Astrocyte (in vitro differentiated cells and primary cell): Measurements from ENCODE around the gene RANBP1. TPM values are rescaled to one million over a fixed set of nuclear protein-coding genes. Genes with fewer than 3 reads are reported as not detected.
A peak's percentile ranks its signal among the peaks of the same experiment; 100 is the strongest.

Experiments
- DNase-seq: peaks from one replicate; pipeline ENCODE4 v3.0.0-alpha.2; 2010; ENCODE audit warnings: low read depth
- FAIRE-seq: peaks from 2 replicates; lab custom pipeline; 2011; peaks lifted over from hg19 to GRCh38; lab: Jason Lieb, UNC
- H2AFZ ChIP-seq: 2 replicates; pipeline ENCODE4 v1.6.0; 2012; ENCODE audit warnings: low read depth, low read length, inconsistent platforms
- H3K27ac ChIP-seq: 2 replicates; pipeline ENCODE4 v1.5.1; 2011; ENCODE audit warnings: low read depth, low read length, inconsistent platforms
- H3K27me3 ChIP-seq: 2 replicates; pipeline ENCODE4 v1.6.0; 2011; ENCODE audit warnings: low read length, inconsistent platforms; ENCODE audit not compliant: insufficient read depth
- H3K36me3 ChIP-seq: 2 replicates; pipeline ENCODE4 v1.5.1; 2011; ENCODE audit warnings: low read length, inconsistent platforms; ENCODE audit not compliant: insufficient read depth
- H3K4me1 ChIP-seq: 2 replicates; pipeline ENCODE4 v1.5.1; 2011; ENCODE audit warnings: low read length, inconsistent platforms; ENCODE audit not compliant: insufficient read depth
- H3K4me2 ChIP-seq: 2 replicates; pipeline ENCODE4 v1.6.0; 2012; ENCODE audit warnings: low read length, inconsistent platforms
- H3K4me3 ChIP-seq: 2 replicates; pipeline ENCODE4 v1.5.1; 2011; ENCODE audit warnings: low read depth, mild to moderate bottlenecking, low read length, inconsistent platforms; ENCODE audit not compliant: insufficient read depth
- H3K79me2 ChIP-seq: 2 replicates; pipeline ENCODE4 v1.6.0; 2012; ENCODE audit warnings: mild to moderate bottlenecking, low read length, inconsistent platforms; ENCODE audit not compliant: insufficient read depth
- H3K9ac ChIP-seq: 2 replicates; pipeline ENCODE4 v1.6.0; 2012; ENCODE audit warnings: mild to moderate bottlenecking, low read length, inconsistent platforms
- H3K9me3 ChIP-seq: 2 replicates; pipeline ENCODE4 v1.5.1; 2012; ENCODE audit warnings: low read depth, mild to moderate bottlenecking, low read length, inconsistent platforms; ENCODE audit not compliant: insufficient read depth
- H4K20me1 ChIP-seq: 2 replicates; pipeline ENCODE4 v1.6.0; 2012; ENCODE audit warnings: low read length, inconsistent platforms; ENCODE audit not compliant: insufficient read depth
- H3K27ac Mint-ChIP-seq: one replicate; pipeline ENCODE4 v1.8.0; 2021; ENCODE audit warnings: mild to moderate bottlenecking, mixed read lengths; ENCODE audit not compliant: unreplicated experiment
- H3K27me3 Mint-ChIP-seq: one replicate; pipeline ENCODE4 v1.8.0; 2021; ENCODE audit warnings: low read depth, mixed read lengths; ENCODE audit not compliant: unreplicated experiment
- H3K36me3 Mint-ChIP-seq: one replicate; pipeline ENCODE4 v1.8.0; 2021; ENCODE audit warnings: low read depth, mixed read lengths; ENCODE audit not compliant: unreplicated experiment
- H3K4me1 Mint-ChIP-seq: one replicate; pipeline ENCODE4 v1.8.0; 2021; ENCODE audit warnings: low read depth, mixed read lengths; ENCODE audit not compliant: unreplicated experiment
- H3K4me3 Mint-ChIP-seq: one replicate; pipeline ENCODE4 v1.8.0; 2021; ENCODE audit warnings: mild to moderate bottlenecking, moderate library complexity, mixed read lengths; ENCODE audit not compliant: unreplicated experiment
- H3K9me3 Mint-ChIP-seq: one replicate; pipeline ENCODE4 v1.8.0; 2021; ENCODE audit warnings: mild to moderate bottlenecking, mixed read lengths; ENCODE audit not compliant: unreplicated experiment
- EZH2 ChIP-seq: IDR thresholded peaks from 2 replicates; pipeline ENCODE4 v1.6.1; 2012; ENCODE audit warnings: mild to moderate bottlenecking, low read length, inconsistent platforms; ENCODE audit not compliant: insufficient read depth
- total RNA-seq: library from RNA; stranded (reverse); gene quantifications from 2 replicates; pipeline ENCODE4 v1.2.1, GENCODE V29; 2021
- TF ChIP-seq, protein P1 (sequence below): IDR thresholded peaks from 2 replicates; pipeline ENCODE4 v1.5.1; 2011; ENCODE audit warnings: low read depth, mild to moderate bottlenecking, inconsistent platforms, low read length, moderate library complexity; ENCODE audit not compliant: insufficient read depth

Gene RANBP1
- total RNA-seq, 1 donor from 2014 or later = 164 TPM

DNA sequence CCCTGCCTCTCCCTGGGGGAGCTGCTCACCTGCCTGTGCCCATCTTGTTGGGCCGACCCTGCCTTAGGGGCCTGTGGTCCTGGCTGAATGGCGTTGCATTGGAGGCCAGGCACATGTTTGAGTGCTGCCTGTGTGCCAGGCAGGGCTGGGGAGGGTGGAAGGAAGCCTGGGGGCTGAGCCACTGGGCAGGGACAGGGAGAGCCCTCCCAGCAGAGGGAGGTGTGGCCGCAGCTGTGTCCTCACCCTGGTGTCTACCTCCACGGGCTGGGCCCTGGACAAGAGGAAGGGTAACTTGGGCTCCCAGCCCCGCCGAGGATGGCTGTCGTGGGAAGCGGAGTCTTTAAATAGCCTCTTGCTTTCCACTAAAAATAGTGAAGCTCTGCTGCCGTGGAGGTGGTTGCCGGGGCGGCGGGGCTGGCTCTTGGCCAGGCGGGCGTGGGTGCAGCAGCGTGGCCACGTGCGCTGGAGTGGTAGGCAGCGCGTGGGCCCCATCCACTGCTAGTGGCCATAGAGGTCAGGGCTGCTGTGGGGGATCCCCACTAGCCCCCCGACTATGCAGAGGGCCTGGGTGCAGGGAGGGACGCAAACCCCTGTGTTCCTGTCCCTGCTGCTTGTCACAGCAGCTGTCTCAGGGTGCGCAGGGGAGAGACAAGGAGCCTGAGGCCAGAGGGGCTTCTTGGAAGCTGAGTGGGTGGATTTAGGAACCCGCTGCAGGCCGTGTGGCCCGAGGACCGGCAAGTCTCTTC, 21.9 kb downstream of the RANBP1 start:
- H3K27ac Mint-ChIP-seq = no peak overlapping the region
- peaks cover 30% of the 10 kb centered on the region for H3K4me1 ChIP-seq
- no peak for TF ChIP-seq EZH2
- TF ChIP-seq, protein P1, sequence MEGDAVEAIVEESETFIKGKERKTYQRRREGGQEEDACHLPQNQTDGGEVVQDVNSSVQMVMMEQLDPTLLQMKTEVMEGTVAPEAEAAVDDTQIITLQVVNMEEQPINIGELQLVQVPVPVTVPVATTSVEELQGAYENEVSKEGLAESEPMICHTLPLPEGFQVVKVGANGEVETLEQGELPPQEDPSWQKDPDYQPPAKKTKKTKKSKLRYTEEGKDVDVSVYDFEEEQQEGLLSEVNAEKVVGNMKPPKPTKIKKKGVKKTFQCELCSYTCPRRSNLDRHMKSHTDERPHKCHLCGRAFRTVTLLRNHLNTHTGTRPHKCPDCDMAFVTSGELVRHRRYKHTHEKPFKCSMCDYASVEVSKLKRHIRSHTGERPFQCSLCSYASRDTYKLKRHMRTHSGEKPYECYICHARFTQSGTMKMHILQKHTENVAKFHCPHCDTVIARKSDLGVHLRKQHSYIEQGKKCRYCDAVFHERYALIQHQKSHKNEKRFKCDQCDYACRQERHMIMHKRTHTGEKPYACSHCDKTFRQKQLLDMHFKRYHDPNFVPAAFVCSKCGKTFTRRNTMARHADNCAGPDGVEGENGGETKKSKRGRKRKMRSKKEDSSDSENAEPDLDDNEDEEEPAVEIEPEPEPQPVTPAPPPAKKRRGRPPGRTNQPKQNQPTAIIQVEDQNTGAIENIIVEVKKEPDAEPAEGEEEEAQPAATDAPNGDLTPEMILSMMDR = no peak
- H3K4me3 ChIP-seq = no peak overlapping the region
- peaks cover 80% of the 10 kb centered on the region for H3K79me2 ChIP-seq
- peaks cover 25% of the 10 kb centered on the region for H3K4me1 Mint-ChIP-seq
- peak overlapping the region; percentile 22 for H3K4me2 ChIP-seq
- no peaks in the 10 kb centered on the region for H3K27me3 Mint-ChIP-seq
- no peak for FAIRE-seq
- H3K36me3 ChIP-seq = no peaks in the 10 kb centered on the region
- H2AFZ ChIP-seq = no peak overlapping the region
- H3K9ac ChIP-seq = peak overlapping the region; percentile 10
- H3K9me3 Mint-ChIP-seq = no peaks in the 10 kb centered on the region
- peaks cover 10% of the 10 kb centered on the region for H3K36me3 Mint-ChIP-seq
- no peaks in the 10 kb centered on the region for H3K9me3 ChIP-seq
- H4K20me1 ChIP-seq = peaks cover 76% of the 10 kb centered on the region
- no peak for DNase-seq
- no peaks in the 10 kb centered on the region for H3K27me3 ChIP-seq
- H3K4me3 Mint-ChIP-seq = no peak overlapping the region
- H3K27ac ChIP-seq = no peak overlapping the region

DNA sequence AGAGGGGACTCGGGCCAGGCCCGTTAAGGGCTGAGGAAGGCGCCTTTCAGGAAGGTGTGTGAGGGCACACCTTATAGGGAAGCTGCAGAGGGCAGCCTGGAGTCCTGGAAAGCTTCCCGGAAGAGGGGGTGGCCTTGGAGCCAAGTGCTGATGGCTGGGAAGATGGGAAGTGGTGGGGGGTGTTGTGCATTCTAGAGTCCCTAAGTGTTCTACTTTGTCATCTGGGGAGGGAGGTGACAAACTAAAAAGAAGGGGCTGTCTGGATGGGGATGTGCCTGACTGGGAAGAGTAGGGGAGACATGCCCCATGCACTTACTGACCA, 22.5 kb downstream of the RANBP1 start:
- peaks cover 27% of the 10 kb centered on the region for H3K4me1 ChIP-seq
- H3K27ac ChIP-seq = no peak overlapping the region
- Mint-ChIP-seq H3K9me3 (no peaks in the 10 kb centered on the region), H3K27me3 (no peaks in the 10 kb centered on the region), H3K4me3 (no peak overlapping the region), H3K36me3 (peaks cover 10% of the 10 kb centered on the region), H3K27ac (no peak overlapping the region), H3K4me1 (peaks cover 23% of the 10 kb centered on the region)
- no peaks in the 10 kb centered on the region for H3K9me3 ChIP-seq
- no peaks in the 10 kb centered on the region for H3K36me3 ChIP-seq
- peak overlapping the region; percentile 11 for H3K4me2 ChIP-seq
- H3K79me2 ChIP-seq = peaks cover 75% of the 10 kb centered on the region
- no peak overlapping the region for H3K4me3 ChIP-seq
- peaks cover 71% of the 10 kb centered on the region for H4K20me1 ChIP-seq
- no peaks in the 10 kb centered on the region for H3K27me3 ChIP-seq
- no peak for TF ChIP-seq EZH2
- TF ChIP-seq, protein P1 = no peak
- peak overlapping the region; percentile 10 for H3K9ac ChIP-seq
- FAIRE-seq (no peak), DNase-seq (no peak)
- no peak overlapping the region for H2AFZ ChIP-seq

DNA sequence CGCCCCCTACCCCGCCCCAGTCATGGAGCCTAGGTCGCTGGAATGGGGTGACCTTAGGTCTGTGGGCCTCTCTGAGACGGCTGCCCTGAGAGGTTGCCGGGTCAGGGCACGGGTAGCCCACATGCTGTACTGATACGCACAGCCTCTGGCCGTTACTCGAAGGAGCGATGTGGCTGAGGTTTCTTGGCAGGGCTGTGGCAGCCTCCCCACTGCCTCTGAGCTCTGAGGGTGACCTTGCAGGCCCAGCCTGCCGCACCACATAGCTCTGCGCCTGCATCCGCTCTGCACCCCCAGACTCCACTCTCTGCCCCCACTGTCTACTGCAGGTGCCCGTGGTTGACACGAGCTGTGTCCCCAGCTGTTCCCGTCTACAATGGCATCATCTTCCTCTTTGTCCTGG, 23.0 kb downstream of the RANBP1 start:
- H3K27ac ChIP-seq = no peak overlapping the region
- H3K79me2 ChIP-seq = peaks cover 71% of the 10 kb centered on the region
- Mint-ChIP-seq H3K27me3 (no peaks in the 10 kb centered on the region), H3K4me1 (peaks cover 20% of the 10 kb centered on the region), H3K27ac (peak overlapping the region; percentile 80), H3K4me3 (no peak overlapping the region), H3K9me3 (no peaks in the 10 kb centered on the region), H3K36me3 (peaks cover 7% of the 10 kb centered on the region)
- peaks cover 27% of the 10 kb centered on the region for H3K4me1 ChIP-seq
- no peaks in the 10 kb centered on the region for H3K36me3 ChIP-seq
- H2AFZ ChIP-seq = no peak overlapping the region
- FAIRE-seq (no peak), DNase-seq (no peak)
- no peaks in the 10 kb centered on the region for H3K9me3 ChIP-seq
- peaks cover 68% of the 10 kb centered on the region for H4K20me1 ChIP-seq
- H3K4me2 ChIP-seq = no peak overlapping the region
- H3K4me3 ChIP-seq = no peak overlapping the region
- H3K9ac ChIP-seq = no peak overlapping the region
- no peaks in the 10 kb centered on the region for H3K27me3 ChIP-seq
- TF ChIP-seq, protein P1 = no peak
- no peak for TF ChIP-seq EZH2
